AG20443 (cell line): ENCODE data around the gene EIF4B.
A peak's percentile ranks its signal among the peaks of the same experiment; 100 is the strongest.

Source experiments
- DNase-seq: peaks from one replicate; pipeline ENCODE4 v3.0.0; 2012; ENCODE audit warnings: low spot score, mixed read lengths

Gene EIF4B

GRCh38 chr12:53044896-53045695 lies 38.8 kb downstream of the EIF4B start:
- DNase-seq, result peak; percentile 16

GRCh38 chr12:53045696-53046045 lies 39.4 kb downstream of the EIF4B start:
- peak; percentile 18 for DNase-seq

GRCh38 chr12:53046655-53047220 lies 40.5 kb downstream of the EIF4B start:
- peak; percentile 89 for DNase-seq

DNA sequence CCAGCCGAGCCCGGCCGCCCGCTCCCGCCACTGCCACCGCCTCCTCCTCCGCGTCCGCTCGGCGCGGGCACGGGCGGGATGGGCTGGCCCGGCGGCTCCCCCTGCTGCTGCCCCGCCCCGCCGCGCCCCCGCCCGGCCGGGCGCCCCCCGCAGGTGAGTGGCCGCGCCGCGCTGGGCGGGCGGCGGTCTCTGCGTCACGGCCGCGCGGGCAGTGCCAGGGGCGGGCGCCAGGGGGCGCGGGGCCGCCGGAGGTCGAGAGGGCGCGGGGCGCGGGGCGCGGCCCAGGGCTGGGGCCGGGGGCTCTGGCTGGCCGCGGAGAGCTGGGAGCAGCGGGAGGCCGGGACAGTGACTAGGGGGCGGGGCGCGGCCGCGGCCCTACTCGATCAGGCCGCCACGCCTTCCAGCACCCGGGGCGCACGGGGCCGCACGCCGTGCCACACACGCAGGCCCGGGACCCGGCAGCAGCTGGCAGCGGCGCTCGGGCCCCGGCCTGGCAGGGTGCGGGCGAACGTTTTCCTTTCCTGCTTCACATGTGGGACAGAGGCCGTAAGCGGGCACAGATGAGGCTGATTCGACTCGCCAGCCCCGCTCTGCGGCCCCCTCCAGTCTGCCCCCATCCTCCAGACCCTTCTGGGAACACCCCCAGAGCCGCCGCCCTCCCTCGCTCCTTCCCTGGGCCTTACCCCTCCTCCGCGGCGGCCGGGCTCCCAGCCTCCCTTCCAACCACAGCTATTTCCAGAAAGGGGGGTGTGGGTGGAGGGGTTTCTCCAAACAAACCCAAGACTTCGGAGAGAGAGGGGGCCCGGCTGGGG lies 41.2 kb downstream of the EIF4B start:
- DNase-seq, result peak; percentile 90

DNA sequence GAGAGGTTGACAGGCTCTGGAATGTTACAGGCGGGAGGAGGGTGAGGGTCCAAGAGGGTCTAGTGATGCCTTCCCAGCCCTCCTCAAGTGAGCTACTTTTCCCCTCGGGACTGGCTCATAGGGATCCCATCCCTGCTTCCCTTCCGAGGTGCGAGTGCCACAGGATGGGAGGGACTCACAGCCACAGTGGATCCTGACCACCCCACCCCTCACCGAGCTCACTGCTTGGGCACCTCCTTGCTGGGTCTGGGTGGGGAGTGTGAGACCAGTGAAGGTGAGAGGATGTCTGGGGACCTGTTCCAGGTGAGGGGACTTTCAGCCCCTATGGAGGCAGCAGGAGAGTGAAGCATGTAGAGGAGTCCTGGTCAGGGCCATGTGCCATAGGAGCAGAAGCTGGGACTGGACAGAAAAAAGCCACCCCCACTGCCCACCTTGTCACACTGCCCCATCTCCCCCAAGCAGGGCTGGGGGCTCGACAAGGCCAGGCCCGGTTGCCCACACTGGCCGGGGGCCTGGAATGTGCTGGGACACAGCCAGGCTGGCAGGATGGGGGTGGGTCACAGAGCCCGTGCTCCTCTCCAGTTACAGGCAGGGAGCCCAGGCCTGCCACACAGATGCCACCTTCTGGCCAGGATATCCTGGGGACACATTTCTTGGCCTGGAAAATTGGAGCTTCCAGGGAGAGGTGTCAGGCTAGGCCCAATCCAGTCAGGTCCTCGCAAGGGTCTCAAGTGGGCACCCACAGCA lies 42.0 kb downstream of the EIF4B start:
- no peak for DNase-seq

DNA sequence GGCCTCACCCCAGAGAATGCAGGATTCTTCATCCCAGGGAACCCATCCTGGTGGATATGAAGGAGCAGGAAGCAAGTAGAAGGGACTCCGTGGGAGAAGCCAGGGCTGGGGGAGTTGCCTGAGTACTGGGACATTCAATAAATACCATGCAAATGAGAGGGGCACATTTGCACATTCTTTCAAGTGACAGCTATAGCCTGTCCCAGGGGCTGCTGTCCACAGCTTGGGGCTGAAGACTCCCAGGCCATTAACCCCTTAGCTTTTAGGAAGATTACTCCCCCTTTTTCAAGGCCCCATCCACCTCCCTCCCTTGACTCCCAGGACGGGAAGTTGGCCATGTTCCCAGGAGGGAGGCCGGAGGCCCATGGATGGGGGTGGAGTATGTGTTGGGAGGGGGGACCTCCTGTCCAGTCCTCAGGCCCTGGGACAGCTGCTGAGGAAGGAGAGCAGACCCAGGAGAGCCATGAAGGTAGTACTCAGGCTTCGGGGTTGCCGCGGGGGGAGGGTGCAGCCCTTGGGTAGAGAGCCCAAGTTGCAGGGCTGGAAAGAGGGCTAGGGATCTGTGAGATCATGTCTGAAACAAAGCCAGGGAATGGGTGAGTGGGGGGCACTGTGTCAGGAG lies 42.6 kb downstream of the EIF4B start:
- DNase-seq, result no peak

GRCh38 chr12:53049571-53050318 lies 43.5 kb downstream of the EIF4B start, which contains the start of gene TNS2:
TSS of gene TNS2 (plus strand) at chr12:53050065. CDS start at chr12:53050186, 121 bp downstream.
- peak; percentile 48 for DNase-seq

DNA sequence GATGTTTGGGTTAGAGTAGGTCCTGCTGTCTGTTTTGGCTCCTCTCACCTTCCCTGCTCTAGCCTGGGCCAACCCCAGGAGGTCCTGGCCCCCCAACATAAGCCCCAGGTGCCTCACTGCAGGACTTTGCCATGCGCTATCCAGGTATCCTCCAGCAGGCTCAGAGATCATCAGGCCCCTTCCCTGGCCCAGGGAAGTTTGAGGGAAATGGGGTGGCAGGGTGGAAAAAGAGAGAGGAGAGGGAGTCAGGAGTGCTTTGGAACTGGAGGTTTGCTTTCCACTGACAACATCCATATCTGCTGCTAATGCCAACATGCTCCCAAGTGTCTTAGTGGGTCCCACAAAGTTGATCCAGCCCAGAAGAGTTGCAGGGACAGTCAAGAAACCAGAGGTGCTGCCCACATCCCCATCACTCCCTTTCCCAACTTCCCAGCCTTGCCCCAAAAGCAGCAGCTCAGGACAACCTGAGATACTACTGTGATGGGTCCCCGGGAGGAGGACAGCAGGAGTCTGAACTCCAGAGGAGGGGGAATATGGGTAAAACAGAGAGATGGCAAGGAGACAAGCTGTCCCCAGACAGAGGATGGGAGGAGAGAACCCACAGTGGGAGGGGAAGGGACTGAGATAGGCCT lies 44.3 kb downstream of the EIF4B start:
- DNase-seq, result no peak

GRCh38 chr12:53051058-53051880 lies 45.0 kb downstream of the EIF4B start:
- peak; percentile 55 for DNase-seq

GRCh38 chr12:53051881-53052412 lies 45.7 kb downstream of the EIF4B start:
- no peak for DNase-seq

DNA sequence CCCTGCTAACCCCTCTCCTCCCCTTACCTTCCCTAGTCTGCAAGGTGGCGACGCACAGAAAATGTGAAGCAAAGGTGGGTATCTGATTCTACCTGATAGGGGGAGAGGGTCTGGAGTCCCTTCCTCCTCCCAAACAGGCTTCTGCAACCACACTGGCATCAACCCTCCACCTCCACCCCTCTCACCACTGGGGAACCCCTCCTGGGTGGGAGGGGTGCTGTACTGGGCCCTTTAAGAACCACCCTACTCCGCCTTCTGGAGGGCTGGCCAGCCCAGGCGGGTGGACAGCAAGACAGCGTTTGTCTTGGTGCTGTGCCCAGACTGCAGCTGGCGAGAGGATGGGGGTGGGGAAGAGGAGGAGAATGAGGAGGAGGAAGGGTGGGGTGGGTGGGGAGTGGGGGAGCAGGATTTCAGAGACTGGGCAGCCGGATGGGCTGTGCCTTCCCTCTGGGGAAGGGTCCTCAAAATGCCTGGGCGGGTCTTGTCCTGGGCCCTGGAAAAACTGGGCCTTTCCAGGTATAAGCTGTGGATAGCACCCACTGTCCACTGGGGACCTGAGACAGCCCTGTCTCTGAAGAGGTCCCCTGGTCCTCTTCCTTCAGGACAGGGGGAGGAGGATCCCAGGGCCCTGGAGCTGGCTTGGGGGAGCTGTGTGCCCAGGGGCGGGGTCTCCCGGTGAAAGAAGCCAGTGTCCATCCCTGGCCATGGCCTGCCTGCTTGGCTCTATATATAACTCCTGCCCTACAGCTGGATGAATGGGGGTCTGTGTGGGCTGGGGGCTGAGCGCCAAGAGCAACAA lies 46.4 kb downstream of the EIF4B start:
- DNase-seq, result peak; percentile 78

GRCh38 chr12:53053218-53054111 lies 47.2 kb downstream of the EIF4B start:
- DNase-seq, result no peak

- peak; percentile 87 for DNase-seq
These were observed 48.0 kb downstream of the EIF4B start for GRCh38 chr12:53054112-53054878.

DNA sequence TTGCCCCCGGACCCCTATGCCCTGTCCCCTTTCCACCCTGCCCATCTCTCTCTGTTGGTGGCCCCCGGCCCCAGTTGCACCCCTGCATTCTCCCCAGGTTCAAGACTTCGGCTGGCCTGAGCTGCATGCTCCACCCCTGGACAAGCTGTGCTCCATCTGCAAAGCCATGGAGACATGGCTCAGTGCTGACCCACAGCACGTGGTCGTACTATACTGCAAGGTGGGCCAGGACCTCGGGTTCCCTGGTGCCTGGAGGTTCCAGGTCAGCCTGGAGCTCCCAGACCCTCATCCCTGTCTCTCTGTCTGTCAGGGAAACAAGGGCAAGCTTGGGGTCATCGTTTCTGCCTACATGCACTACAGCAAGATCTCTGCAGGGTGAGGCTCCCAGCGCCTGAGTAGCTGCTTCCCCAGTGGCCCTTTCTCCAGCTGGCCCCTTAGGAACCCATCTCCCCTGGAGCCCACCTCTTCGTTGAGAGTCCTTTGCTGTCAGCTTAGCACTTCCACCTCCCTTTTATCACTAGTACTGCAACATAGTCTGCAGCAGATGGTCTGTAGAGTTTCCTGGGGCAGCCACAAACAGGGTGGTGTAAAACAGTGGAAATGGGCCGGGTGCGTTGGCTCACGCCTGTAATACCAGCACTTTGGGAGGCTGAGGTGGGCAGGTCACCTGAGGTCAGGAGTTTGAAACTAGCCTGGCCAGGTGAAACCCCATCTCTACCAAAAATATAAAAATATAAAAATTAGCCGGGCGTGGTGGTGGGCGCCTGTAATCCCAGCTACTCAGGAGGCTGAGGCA lies 49.4 kb downstream of the EIF4B start:
- DNase-seq, result no peak

GRCh38 chr12:53056296-53056695 lies 50.0 kb downstream of the EIF4B start:
- DNase-seq, result no peak

DNA sequence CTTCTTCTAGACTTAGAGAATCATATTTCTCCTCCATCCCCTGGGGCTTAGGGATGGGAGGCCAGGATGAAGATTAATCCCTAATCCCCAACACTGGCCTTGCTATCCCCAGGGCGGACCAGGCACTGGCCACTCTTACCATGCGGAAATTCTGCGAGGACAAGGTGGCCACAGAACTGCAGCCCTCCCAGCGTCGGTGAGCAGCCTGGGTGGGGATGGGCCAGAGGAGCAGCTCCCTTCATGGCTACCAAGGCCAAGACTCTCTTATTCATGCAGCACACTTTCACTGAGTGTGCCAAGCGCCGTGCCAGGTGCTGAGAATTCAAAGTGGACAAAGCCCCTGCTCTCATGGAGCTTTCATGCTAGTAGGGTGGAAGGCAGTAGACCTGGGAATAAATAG lies 50.6 kb downstream of the EIF4B start:
- DNase-seq, result no peak
